ENCODE data around the gene SYNE1. TPM values are rescaled to one million over a fixed set of nuclear protein-coding genes. Genes with fewer than 3 reads are reported as not detected.

The SYNE1 gene
- total RNA-seq, 4 donors from 2014 or later = 411 to 622 (median 490) TPM

DNA sequence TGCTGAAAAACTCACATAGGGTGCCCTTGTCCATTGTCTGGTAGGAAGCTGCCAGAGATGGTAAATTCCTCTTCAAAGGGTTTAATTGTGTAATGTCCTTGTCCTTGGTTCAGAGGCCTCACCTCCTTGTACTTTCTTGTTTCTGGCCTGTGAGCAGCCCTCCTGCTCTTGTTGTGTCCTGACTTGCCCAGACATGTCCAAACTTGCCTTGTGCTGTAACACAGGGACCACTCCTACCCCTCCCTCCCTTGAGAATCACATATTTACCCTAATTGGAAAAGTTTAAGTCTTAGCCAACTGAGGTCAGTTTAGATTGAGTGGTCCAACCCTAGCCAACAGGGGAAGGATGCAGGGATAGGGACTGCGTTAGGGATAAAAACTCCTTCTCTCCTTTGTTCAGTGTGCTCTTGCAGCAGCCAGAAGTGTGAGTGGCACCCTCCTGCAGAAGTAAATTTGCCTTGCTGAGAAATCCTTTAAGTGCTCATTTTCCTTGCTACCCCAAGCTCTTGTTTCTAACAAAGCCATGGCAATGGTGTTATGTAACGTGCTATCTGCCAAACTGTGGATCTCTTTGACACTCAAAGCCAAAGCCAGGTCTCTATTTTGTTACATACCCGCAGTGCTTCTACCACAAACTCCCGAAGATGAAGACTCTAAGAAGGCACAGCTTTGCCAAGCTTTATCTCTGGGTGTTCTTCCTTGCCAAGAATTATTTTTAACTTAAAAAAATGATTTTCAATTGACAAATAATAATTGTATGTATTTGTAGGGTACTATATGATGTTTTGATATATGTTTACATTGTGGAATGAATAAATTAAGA is 415.1 kb downstream of the SYNE1 start:
- Histone ChIP-seq H3K4me1 (no peaks in the 10 kb centered on the region), H3K9me3 (no peaks in the 10 kb centered on the region), H3K27me3 (no peaks in the 10 kb centered on the region), H3K27ac (no peak overlapping the region), H3K36me3 (peaks cover 54 to 64% of the 10 kb centered on the region in 2 donors), H3K4me3 (replicated peaks in 1 of 3) (no peak overlapping the region)
- WGBS, 2 donors = 94 to 95% methylated on average over 4 of the region's 4 CpGs
- TF ChIP-seq, protein P1, sequence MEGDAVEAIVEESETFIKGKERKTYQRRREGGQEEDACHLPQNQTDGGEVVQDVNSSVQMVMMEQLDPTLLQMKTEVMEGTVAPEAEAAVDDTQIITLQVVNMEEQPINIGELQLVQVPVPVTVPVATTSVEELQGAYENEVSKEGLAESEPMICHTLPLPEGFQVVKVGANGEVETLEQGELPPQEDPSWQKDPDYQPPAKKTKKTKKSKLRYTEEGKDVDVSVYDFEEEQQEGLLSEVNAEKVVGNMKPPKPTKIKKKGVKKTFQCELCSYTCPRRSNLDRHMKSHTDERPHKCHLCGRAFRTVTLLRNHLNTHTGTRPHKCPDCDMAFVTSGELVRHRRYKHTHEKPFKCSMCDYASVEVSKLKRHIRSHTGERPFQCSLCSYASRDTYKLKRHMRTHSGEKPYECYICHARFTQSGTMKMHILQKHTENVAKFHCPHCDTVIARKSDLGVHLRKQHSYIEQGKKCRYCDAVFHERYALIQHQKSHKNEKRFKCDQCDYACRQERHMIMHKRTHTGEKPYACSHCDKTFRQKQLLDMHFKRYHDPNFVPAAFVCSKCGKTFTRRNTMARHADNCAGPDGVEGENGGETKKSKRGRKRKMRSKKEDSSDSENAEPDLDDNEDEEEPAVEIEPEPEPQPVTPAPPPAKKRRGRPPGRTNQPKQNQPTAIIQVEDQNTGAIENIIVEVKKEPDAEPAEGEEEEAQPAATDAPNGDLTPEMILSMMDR (IDR thresholded peaks at IDR 0.05) = no peak
- no peak for TF ChIP-seq POLR2A (IDR thresholded peaks at IDR 0.05)
- intact Hi-C loops (cut with DNase I) = no loop called here
- DNase-seq = no peak

DNA sequence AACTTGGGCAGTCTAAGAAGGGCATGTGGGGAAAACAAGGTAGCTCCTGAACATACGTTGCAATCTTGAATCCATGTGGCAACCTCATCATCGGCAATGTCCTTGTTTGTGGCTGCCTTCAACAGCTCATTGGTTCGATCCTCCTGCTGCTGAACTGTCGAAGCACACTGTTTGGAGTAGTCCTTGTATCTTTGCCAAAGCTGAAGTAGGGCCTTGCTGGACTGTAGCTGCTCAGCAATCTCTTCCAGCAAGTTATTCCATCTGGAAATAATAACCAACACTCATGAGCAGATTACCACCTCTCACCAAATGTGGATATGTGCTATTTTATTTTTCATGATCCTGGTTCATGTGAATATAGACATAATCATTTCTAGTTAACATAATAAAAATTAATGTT is 416.4 kb downstream of the SYNE1 start:
- Histone ChIP-seq H3K27ac (no peak overlapping the region), H3K4me3 (replicated peaks in 1 of 3) (no peak overlapping the region), H3K27me3 (no peaks in the 10 kb centered on the region), H3K9me3 (no peaks in the 10 kb centered on the region), H3K4me1 (no peaks in the 10 kb centered on the region), H3K36me3 (peaks cover 64 to 71% of the 10 kb centered on the region in 2 donors)
- WGBS, 2 donors = 34 to 45% methylated on average over 4 of the region's 4 CpGs
- peak; percentile 33 to 38 for DNase-seq
- intact Hi-C loops (cut with DNase I) = no loop called here
- TF ChIP-seq, protein P1 (IDR thresholded peaks at IDR 0.05) = no peak
- TF ChIP-seq POLR2A (IDR thresholded peaks at IDR 0.05) = no peak

DNA sequence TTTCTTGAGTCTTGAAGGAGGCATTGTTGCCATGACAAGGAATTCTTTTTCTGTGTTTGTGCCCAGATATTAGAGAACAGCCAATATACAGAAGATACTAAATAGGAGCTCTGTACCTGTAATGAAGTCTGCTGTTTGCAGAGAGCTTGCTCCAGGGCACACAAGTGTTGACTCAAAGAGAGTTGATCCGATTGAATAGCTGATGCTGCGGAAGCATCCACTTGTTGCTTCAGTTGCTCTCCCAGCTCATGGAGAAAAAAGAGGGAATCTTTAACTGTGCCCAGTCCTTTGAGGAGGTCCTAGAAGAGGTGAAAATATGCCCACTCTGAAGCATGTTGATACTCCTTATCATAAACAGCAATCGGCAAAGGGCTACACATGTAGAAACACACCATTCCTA is 418.3 kb downstream of the SYNE1 start:
- intact Hi-C loops (cut with DNase I) = no loop called here

DNA sequence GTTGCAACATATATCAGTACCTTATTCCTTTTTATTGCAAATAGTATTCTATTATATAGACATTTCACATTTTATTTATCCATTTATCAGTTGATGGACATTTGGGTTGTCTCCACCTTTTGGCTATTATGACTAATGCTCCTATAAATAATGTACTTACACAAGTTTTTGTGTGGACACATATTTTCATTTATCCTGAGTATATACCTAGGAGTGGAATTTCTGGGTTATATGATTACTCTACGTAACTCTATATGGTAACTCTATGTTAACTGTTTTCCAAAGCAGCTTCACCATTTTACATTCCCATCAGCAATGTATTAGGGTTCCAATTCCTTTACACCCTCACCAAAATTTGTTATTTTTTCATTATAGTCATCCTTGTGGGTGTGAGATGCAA is 424.7 kb downstream of the SYNE1 start:
- Histone ChIP-seq H3K4me1 (no peaks in the 10 kb centered on the region), H3K27me3 (no peaks in the 10 kb centered on the region), H3K4me3 (replicated peaks in 1 of 3) (no peak overlapping the region), H3K27ac (no peak overlapping the region), H3K36me3 (peaks cover 49 to 53% of the 10 kb centered on the region in 2 donors), H3K9me3 (no peaks in the 10 kb centered on the region)
- intact Hi-C loops (cut with DNase I) = no loop called here
- no peak for DNase-seq
- WGBS, 2 donors = 96 to 98% methylated on average over 1 of the region's 1 CpG
- TF ChIP-seq, protein P1 (IDR thresholded peaks at IDR 0.05) = no peak
- TF ChIP-seq POLR2A (IDR thresholded peaks at IDR 0.05) = no peak

More for the DNA sequence above, 418.3 kb downstream of the SYNE1 start:
- TF ChIP-seq POLR2A (IDR thresholded peaks at IDR 0.05) = no peak
- TF ChIP-seq, protein P1 (IDR thresholded peaks at IDR 0.05) = no peak
- 87 to 88% methylated on average over 3 of the region's 3 CpGs for WGBS, 2 donors
- DNase-seq = no peak
- Histone ChIP-seq H3K4me1 (no peaks in the 10 kb centered on the region), H3K4me3 (replicated peaks in 1 of 3) (no peak overlapping the region), H3K27ac (no peak overlapping the region), H3K27me3 (no peaks in the 10 kb centered on the region), H3K9me3 (no peaks in the 10 kb centered on the region), H3K36me3 (peaks cover 64 to 77% of the 10 kb centered on the region in 2 donors)

DNA sequence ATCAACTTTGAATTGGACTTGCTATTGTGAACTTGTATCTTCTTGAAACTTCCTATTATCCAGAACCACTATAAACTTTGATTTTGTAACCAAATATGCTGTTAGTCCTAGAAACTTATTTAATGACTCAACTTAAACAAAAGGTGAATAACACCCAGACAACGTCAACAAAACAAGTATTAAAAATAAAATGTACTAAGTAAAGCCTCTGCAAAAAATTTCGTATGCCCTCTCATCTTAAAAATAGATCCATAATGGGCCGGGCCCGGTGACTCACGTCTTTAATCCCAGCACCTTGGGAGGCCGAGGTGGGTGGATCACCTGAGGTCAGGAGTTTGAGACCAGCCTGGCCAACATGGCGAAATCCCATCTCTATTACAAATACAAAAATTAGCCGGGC is 428.0 kb downstream of the SYNE1 start:
- intact Hi-C loops (cut with DNase I) = no loop called here
- Histone ChIP-seq H3K27ac (no peak overlapping the region), H3K36me3 (peaks cover 42 to 55% of the 10 kb centered on the region in 2 donors)

More for the DNA sequence above, 428.0 kb downstream of the SYNE1 start:
- no peak for DNase-seq
- Histone ChIP-seq H3K4me1 (no peaks in the 10 kb centered on the region), H3K27me3 (no peaks in the 10 kb centered on the region), H3K4me3 (replicated peaks in 1 of 3) (no peak overlapping the region), H3K9me3 (no peaks in the 10 kb centered on the region)
- whole genome bisulfite sequencing, 2 donors = 95 to 96% methylated on average over 8 of the region's 8 CpGs
- TF ChIP-seq, protein P1 (IDR thresholded peaks at IDR 0.05) = no peak
- TF ChIP-seq POLR2A (IDR thresholded peaks at IDR 0.05) = no peak
